RCC 7860 (cell line): ENCODE data around the gene APCDD1L.
A peak's percentile ranks its signal among the peaks of the same experiment; 100 is the strongest.

Experiments used
- DNase-seq: peaks from one replicate; pipeline ENCODE4 v3.0.0-alpha.2; 2015; ENCODE audit warnings: low spot score
- FAIRE-seq: peaks from 2 replicates; lab custom pipeline; 2012; peaks lifted over from hg19 to GRCh38; lab: Jason Lieb, UNC

The APCDD1L gene

GRCh38 chr20:58492795-58493524, 22.2 kb downstream of the APCDD1L start:
- no peak for DNase-seq
- FAIRE-seq = no peak

- FAIRE-seq (no peak), DNase-seq (no peak)
Measured at GRCh38 chr20:58492074-58492718, 23.0 kb downstream of the APCDD1L start.

- DNase-seq = no peak
- FAIRE-seq = no peak
Measured at GRCh38 chr20:58486207-58486606, 29.0 kb downstream of the APCDD1L start.

- DNase-seq = no peak
Measured at GRCh38 chr20:58485393-58485792, 29.8 kb downstream of the APCDD1L start.

GRCh38 chr20:58483470-58483869, 31.7 kb downstream of the APCDD1L start:
- FAIRE-seq (no peak), DNase-seq (no peak)

More at GRCh38 chr20:58485393-58485792, 29.8 kb downstream of the APCDD1L start:
- FAIRE-seq = no peak

GRCh38 chr20:58483051-58483450, 32.1 kb downstream of the APCDD1L start:
- no peak for DNase-seq
- no peak for FAIRE-seq

GRCh38 chr20:58482416-58482815, 32.8 kb downstream of the APCDD1L start:
- DNase-seq (no peak), FAIRE-seq (no peak)

- FAIRE-seq (no peak), DNase-seq (no peak)
Measured at GRCh38 chr20:58481481-58482021, 33.6 kb downstream of the APCDD1L start.

GRCh38 chr20:58480551-58481336, 34.5 kb downstream of the APCDD1L start:
- FAIRE-seq (no peak), DNase-seq (no peak)

GRCh38 chr20:58479726-58480440, 35.3 kb downstream of the APCDD1L start:
- FAIRE-seq (no peak), DNase-seq (no peak)

GRCh38 chr20:58478141-58478805, 36.9 kb downstream of the APCDD1L start:
- DNase-seq (peak; percentile 36), FAIRE-seq (no peak)

GRCh38 chr20:58475466-58475865, 39.7 kb downstream of the APCDD1L start:
- no peak for FAIRE-seq

GRCh38 chr20:58473453-58474425, 41.5 kb downstream of the APCDD1L start:
- DNase-seq = no peak
- no peak for FAIRE-seq

More at GRCh38 chr20:58475466-58475865, 39.7 kb downstream of the APCDD1L start:
- no peak for DNase-seq

- DNase-seq = no peak
- FAIRE-seq = no peak
Measured at GRCh38 chr20:58472273-58473018, 42.8 kb downstream of the APCDD1L start.

GRCh38 chr20:58471193-58472164, 43.7 kb downstream of the APCDD1L start:
- FAIRE-seq (no peak), DNase-seq (no peak)

GRCh38 chr20:58470336-58471192, 44.6 kb downstream of the APCDD1L start:
- no peak for FAIRE-seq
- DNase-seq = no peak
